SU-DHL-6 (cell line): ENCODE measurements around the gene MYO7B.
"Not testable (repeated sequence)": the region's sequence is repeated elsewhere in the genome, so short reads cannot be mapped to it uniquely, and the experiment has no call there.

ENCODE experiments used
- CTCF ChIP-seq: fragments of 200-600 bp; sonication (generic); IDR thresholded peaks from one replicate; pipeline ENCODE4 v1.5.1; 2017; ENCODE audit warnings: antibody characterized with exemption, mild to moderate bottlenecking, low read length, moderate library complexity; ENCODE audit not compliant: insufficient read depth, poor library complexity, severe bottlenecking
- EZH2phosphoT487 ChIP-seq: fragments of 200-600 bp; sonication (generic), shearing (Covaris generic); conservative IDR thresholded peaks from 2 replicates; pipeline ENCODE4 v1.6.1; 2018; ENCODE audit warnings: mild to moderate bottlenecking, antibody characterized with exemption, low read length, moderate library complexity, mixed read lengths

- not testable (repeated sequence) for TF ChIP-seq CTCF, EZH2phosphoT487
Measured at GRCh38 chr2:127524198-127524834, 11.2 kb upstream of the MYO7B start.
